ENCODE data around the gene CUBN. TPM values are rescaled to one million over a fixed set of nuclear protein-coding genes. Genes with fewer than 3 reads are reported as not detected.

Gene CUBN
- polyA plus RNA-seq, 3 donors: 200 to 277 (median 202) TPM

DNA sequence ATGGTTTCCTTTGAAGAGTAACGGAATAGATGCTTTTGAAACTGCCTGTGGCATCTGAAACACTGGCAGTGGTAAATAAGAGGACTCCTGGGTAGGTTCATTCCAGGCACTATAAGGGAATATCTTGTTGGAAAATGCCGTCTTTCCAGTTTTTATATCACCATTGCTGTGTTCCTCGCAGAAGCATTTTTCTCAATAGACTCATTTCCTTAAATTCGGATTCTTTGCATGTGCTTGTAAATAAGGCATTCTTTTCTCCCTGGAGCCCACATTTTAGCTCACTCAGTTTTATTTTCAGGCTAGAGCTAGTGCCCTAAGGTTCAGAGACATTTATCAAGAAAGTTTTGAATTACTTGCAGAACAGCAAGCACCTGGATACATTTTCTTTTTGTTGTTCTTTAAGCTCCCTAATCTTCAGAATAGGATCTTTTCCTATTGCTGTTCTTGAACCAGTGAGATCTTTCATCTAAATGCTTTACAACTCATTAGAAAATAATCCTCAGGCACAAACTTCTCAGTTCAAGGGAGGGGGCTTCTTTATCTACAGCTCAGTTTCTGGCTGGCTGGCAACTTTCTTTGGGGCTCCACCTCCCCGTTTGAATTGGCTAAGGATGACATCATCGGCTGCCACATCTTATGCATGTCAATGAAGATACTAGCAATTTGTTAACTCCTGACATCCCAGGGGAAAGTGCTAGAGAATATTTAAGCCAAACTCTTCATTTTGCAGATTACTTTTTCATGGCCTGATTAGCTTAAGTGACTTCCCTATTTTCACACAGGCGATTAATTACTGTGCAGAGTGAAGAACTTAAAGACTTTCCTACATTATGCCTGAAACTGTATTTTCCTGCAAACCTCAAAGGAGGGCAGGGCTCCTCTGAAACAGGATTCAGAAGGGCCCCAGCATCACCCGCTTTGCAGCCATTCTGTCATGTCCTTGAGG is 178.7 kb downstream of the CUBN start:
- peak in 4 of 11 donors; percentile 53 to 69 (median 66) for DNase-seq (ENCODE audit: extremely low read depth in 1 of 11, low read depth in 9 of 11, low spot score in 4 of 11)

DNA sequence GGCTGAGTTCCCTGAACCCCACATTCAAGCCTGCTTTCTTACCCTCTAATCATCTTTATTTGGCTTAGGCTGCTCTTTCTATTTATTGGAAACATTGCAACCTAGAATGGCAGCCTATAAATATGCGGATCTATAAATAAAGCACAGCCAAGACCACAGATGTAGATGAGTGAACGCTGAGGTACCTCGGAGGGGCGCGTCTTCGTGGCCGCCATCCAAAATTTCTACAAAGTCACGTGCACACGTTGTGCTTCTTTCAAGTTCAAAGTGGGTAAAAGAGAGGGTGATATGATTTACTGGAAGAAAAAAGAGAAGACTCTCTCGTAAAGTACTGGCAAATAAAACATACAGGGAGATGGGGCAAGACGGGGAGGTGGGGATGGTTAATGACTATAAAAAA is 179.8 kb downstream of the CUBN start:
- DNase-seq (ENCODE audit: extremely low read depth in 1 of 11, low read depth in 9 of 11, low spot score in 4 of 11): no peak

DNA sequence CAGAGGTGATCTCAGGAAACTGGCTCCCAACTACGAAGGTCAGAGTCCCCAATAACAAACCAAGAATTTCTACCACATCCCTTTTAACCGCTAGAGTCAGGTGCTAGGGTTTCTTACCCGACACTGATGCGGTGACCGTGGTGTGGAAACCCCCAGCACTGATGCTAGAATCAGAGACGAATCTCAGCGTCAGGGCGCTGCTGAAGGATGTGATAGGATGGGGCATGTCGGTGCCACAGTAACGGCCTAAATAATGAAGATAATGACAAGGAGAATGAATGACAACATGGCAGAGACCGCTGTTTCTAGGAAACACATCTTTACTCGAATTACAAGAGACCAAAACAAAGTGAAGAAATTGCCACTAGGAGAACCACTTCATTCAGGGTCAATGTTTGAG is 181.2 kb downstream of the CUBN start:
- DNase-seq (ENCODE audit: extremely low read depth in 1 of 11, low read depth in 9 of 11, low spot score in 4 of 11): no peak

DNA sequence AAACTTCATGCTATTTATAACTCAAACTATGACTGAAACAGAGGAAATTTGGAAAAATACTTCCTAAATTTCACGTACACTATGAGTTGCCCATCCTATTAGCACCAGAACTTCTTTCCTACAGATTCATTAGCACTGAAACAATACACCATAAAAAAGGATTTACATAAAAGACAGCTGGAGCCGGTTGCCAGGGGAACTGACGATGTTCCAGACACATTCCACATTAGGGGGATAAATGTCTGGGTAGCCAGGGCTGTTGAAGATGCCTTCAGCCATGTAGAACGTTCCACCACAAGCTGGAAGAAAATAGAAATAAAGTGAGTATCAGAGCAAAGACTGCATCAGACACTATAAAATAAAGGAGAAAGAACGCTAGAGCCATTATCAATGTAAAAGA is 182.5 kb downstream of the CUBN start:
- no peak for DNase-seq (ENCODE audit: extremely low read depth in 1 of 11, low read depth in 9 of 11, low spot score in 4 of 11)

DNA sequence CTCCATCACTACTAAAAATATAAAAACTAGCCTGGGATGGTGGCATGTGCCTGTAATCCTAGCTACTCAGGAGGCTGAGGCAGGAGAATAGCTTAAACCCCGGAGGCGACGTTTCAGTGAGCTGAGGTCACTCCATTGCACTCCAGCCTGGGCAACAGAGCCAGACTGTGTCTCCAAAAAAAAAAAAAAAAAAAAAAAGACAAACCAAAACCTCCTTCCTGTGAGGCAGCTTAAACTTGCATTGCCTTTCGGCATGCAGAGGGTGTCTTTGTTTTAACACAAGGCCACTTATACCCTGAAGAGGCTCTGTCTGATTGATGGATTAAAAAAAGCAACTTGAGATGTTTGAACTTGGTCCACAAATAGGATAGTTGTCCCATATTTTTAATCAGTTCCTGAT is 184.0 kb downstream of the CUBN start:
- DNase-seq (ENCODE audit: extremely low read depth in 1 of 11, low read depth in 9 of 11, low spot score in 4 of 11): no peak

DNA sequence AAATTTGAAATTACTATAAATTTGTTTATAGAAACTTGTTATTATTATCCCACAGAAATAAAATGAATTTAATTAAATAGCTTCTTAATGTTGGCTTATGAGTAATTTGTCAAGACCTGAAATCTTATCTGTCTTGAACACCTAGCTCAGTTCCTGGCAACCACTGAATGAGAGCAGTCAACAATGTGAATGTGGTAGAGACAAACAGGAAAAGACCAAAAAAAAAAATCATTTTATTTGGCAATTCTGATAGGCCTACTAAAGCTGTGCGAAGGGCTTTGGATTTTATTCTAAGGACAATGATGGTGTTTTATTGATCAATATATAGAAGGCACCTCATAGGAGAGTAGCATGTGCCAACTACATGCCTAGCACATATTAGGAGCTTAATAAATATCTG is 184.6 kb downstream of the CUBN start:
- DNase-seq (ENCODE audit: extremely low read depth in 1 of 11, low read depth in 9 of 11, low spot score in 4 of 11): no peak

DNA sequence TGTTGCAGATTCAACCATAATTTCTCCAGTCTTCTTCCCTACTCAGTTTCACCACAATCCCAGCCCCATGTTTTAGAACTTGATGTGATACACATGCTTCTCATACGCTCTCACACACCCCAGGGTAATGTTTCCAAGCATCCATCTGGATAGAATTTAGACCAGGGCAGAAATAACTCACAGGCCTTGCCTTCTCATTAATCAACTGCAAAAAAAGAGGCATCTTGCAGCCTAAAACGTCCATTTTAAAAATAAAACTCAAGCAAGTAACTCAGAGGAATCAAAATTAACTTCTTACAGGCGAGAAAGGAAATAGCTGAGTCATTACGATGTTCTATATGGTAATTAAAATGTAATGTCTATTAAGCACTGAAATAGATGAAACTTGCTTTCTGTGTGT is 185.2 kb downstream of the CUBN start:
- DNase-seq (ENCODE audit: extremely low read depth in 1 of 11, low read depth in 9 of 11, low spot score in 4 of 11): peak in 5 of 11 donors; percentile 37 to 76 (median 57)

DNA sequence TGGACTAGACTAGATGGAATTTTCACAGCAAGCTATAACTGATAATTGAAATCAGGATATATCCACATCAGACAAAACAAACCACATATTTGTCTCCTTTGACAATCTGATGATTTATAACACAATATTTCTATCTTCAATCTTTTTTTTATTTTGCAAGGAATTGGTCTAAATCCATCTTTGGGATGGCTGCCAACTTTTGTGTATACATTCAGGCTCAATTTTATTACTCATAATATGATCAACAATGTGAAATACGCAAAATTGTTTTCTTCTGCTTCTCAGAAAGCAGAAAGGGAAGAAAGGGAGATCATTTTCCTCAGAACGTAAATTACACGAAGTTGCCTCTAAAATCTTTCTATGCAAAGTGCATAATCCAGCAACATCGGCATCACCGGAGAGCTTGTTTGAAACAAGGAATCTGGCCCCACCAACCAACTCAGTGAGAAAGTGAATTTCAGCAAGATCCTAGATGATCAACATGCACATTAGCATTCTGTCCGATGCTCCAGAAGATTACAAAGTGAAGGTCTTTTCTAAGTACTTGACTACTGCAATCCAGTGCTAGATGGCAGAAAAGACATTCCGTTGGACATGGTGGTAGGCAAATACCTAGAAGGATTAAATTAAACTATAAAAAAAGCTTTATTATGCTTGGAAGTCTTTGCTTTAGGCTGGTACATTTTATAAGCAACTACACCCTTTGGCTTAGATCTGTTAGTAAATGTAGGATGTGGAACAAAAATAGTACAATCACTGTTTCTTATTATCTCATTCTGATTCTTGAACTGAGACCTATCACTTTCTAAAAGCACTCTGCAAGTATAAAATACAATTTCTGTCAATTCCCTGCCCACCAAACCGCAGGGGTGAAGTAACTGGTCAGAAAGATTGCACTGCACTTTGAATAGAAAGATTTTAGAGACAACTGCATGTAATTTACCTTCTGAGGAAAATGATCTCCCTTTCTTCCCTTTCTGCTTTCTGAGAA is 186.0 kb downstream of the CUBN start:
- no peak for DNase-seq (ENCODE audit: extremely low read depth in 1 of 11, low read depth in 9 of 11, low spot score in 4 of 11)

DNA sequence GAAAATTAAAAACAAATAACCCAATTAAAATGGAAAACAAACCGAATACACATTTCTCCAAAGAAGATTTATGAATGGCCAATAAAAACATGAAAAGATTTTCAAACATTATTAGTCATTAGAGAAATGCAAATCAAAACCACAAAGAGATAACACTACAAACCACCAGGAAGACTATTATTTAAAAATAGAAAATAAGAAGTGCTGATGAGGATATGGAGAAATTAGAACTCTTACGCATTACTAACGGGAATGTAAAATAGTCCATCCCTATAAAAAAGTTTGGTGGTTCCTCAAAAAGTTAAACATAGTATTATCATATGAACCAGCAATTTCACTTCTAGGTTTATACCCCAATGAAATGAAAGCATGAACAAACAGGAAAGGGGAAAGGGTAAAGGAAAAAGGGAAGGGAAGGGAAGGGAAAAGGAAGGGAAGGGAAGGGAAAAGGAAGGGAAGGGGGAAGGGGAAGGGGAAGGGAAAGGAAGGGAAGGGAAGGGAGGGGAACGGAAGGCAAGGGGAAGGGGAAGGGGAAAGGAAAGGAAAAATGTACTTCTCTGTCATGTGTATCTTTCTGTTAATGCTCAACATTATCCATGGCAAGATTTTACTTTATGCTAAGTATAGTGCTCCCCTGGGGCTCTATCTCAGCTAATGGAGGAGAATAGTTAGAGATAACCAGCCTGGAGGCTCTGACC is 187.1 kb downstream of the CUBN start:
- no peak for DNase-seq (ENCODE audit: extremely low read depth in 1 of 11, low read depth in 9 of 11, low spot score in 4 of 11)

DNA sequence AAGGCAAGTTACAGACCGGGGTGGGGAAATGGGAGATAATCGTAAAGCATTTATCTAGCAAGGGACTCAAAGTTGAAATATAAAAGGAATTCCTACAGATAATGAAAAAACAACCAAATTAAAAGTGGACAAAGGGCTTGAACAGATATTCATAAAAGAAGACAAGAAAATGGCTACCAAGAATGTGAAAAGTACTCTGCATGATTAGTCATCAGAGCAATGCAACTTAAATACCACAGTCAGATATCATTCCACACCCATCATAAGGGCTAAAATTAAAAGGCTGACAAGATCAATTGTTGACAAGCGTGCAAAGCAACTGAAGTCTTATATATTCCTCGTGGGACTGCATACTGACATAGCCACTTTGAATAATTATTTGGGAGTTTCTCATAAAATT is 187.7 kb downstream of the CUBN start:
- no peak for DNase-seq (ENCODE audit: extremely low read depth in 1 of 11, low read depth in 9 of 11, low spot score in 4 of 11)

DNA sequence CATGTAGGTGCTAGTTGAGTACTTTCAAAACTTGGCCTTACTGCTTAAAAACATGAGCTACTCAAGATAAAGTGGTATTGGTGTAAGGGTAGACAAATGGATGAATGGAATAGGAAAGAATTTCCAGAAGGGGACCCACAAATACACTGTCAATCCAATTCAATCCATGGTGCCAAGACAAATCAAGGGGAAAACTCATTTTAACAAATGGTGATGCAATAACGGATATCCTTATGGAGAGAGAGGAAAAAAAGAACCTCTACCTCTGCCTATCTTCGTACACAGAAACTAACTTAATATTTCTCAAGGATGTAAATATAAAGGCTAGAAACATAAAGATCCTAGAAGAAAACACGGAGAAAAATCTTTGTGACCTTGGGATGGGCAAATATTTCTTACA is 188.5 kb downstream of the CUBN start:
- no peak for DNase-seq (ENCODE audit: extremely low read depth in 1 of 11, low read depth in 9 of 11, low spot score in 4 of 11)

DNA sequence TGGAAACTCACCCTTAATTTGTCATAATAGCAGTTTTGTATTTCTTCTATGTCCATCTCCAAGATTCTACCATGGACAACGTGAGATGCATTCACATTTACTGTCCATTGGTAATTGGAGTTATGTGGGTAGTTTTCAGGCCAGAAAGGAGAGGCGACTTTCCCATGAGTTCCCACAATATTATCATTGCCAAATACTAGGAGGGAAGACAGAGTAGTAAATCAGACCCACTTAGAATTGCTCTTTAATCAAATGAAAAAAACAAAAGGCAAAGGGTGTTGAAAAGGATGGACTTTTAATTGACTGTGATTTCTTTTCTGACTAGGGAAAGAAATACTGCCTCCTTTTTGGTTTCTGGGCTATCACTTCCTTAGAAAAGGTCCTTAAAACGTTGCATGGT is 190.7 kb downstream of the CUBN start:
- DNase-seq (ENCODE audit: extremely low read depth in 1 of 11, low read depth in 9 of 11, low spot score in 4 of 11): no peak

DNA sequence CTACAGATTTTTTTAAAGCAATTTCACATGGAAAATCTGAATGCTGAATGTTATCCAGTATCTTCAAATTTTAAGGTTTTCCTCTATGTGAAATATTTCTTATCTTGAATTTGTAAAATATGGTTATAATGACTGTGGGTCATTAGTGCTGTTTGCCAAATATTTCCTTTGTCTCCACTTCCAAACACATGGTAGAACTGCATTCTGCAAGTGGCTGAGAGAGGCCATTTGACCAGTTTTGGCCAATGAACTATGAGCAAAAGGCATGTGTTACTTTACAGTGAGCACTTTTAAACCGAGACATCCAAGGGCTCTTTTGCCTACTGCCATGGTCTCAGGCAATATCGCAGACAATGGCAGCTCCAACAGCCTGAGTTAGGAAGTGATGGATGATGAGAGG is 195.2 kb downstream of the CUBN start:
- DNase-seq (ENCODE audit: extremely low read depth in 1 of 11, low read depth in 9 of 11, low spot score in 4 of 11): no peak

DNA sequence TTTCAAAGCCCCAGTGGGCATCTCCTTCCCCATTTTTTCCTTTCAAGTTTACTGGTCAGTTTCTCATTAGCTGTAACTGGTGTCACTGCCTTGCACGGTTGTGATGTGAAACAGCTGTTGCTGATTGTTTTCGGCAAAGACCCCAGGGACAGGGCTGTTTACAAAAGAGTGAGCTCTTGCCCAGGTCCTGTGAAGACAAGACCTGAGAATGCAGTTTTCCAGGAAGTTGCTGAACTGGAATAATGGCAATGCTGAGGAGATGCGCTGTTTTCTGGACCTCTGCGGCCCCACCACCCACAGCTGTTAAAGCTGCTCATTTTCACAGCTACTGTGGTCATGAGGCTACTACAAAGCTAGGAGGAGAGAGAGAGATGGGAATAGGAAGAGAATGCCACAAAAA is 195.8 kb downstream of the CUBN start:
- DNase-seq (ENCODE audit: extremely low read depth in 1 of 11, low read depth in 9 of 11, low spot score in 4 of 11): peak in 3 of 11 donors; percentile 29 to 47 (median 45)

DNA sequence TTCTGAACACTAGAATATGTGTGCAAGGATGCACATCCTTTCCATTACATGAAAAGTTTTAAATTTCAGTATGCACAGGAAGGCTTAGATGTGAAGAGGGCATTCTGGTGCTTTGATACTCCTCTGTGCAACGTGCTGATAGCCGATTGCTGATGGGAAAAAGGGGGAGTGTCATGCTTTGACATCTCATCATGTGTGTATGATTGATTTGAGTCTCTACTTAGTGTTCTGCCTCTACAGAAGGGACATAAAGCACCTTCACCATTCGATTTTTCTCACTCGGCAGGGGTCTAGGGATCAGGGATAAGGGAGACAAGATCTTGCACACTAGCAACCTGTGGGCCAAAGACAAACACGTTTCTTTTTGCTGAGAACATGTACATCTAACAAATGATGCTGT is 197.7 kb downstream of the CUBN start:
- DNase-seq (ENCODE audit: extremely low read depth in 1 of 11, low read depth in 9 of 11, low spot score in 4 of 11): no peak

DNA sequence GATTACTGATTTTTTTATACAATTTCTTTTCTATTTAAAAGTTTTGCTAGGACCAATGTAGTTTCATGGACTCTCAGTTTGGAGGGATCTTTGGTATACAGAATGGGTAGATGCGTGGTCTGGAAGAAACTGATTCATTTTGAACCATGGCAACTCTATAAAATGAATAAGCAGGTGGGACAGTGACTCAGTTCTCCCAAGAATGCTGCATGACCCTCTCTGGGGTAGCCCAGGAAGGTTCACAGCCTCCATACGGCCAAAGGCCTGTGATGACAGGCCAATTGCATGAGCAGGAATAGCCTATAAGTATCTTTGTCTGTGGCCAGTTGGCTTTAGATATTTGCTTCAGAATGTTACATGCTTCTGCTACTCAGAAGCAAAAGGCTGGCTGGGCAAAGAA is 199.1 kb downstream of the CUBN start:
- no peak for DNase-seq (ENCODE audit: extremely low read depth in 1 of 11, low read depth in 9 of 11, low spot score in 4 of 11)

DNA sequence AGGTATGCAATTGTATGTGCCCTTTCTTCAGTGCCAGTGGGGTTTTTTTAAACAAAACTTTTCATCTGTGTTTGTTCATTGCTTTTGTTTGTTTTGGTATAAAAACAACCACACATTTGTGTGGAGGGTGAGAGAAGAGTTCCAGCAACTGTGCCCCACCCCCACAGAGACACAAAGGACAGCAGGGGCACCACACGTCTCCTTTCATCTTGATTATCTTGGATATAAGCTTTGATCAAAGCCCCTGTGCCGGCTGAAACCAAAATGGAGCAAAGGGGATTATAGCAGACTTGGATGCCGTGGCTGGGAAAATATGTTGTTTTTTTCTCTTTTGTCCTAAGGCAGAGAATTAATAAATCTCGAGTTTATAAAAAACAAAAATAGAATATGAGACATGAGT is 200.5 kb downstream of the CUBN start:
- DNase-seq (ENCODE audit: extremely low read depth in 1 of 11, low read depth in 9 of 11, low spot score in 4 of 11): no peak

DNA sequence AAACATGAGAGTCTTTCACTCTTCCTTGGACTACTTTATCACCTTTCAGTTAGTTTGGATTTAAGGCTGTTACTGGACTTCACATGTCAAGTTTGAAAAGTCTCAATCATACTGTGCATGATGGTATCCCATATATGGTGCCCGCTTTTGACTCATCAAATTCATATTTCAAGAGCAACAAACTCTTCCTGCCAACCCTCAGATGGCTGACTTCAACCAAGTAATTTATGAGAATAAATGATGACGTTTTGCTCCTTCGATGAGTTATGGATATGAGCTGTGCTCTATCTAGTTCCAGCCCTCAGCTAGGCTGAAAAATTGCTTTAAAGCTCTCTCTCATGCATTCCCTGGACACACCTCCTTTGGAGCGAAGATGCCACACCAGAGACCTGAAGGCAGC is 202.1 kb downstream of the CUBN start:
- DNase-seq (ENCODE audit: extremely low read depth in 1 of 11, low read depth in 9 of 11, low spot score in 4 of 11): no peak

DNA sequence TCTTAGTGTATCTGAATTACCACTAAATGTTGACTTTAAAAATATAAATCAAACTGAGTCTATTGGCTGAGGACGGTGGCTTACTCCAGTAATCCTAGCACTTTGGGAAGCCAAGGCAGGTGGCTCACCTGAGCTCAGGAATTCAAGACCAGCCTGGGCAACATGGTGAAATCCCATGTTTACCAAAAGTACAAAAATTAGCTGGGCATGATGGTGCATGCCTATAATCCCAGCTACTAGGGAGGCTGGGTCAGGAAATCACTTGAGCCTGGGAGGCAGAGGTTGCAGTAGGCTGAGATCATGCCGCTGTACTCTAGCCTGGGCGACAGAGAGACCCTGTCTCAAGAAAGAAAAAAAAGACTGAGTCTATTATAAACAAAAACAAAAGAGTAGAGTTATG is 205.9 kb downstream of the CUBN start:
- DNase-seq (ENCODE audit: extremely low read depth in 1 of 11, low read depth in 9 of 11, low spot score in 4 of 11): no peak
